AG04450 (cell line): Measurements from ENCODE around the gene GALK1. TPM values are rescaled to one million over a fixed set of nuclear protein-coding genes. Genes with fewer than 3 reads are reported as not detected.

Experiments used
- CTCF ChIA-PET: fragments of 300-600, 350-600 bp; formaldehyde crosslinking; extraction: SDS; loops from one replicate; lab custom pipeline; 2022; ENCODE audit warnings: antibody characterized with exemption, inconsistent platforms; lab: Charles Lee
- POLR2A ChIA-PET: fragments of 350-600 bp; formaldehyde crosslinking; extraction: SDS; loops from one replicate; lab custom pipeline; 2021; ENCODE audit warnings: antibody characterized with exemption, inconsistent platforms; lab: Yijun Ruan, JAX
- DNase-seq: peaks from one replicate; pipeline ENCODE4 v3.0.0-alpha.2; 2011; ENCODE audit warnings: low read depth, low spot score
- H3K27ac ChIP-seq: one replicate; pipeline ENCODE4 v1.5.1; 2012; ENCODE audit warnings: low read depth, low read length, control low read depth
- H3K27me3 ChIP-seq: one replicate; pipeline ENCODE4 v1.6.0; 2012; ENCODE audit warnings: low read length; ENCODE audit not compliant: control insufficient read depth, insufficient read depth
- H3K4me3 ChIP-seq: 2 replicates; pipeline ENCODE4 v1.5.1; 2011; ENCODE audit warnings: mild to moderate bottlenecking, low read depth, low read length, control low read depth
- H3K9me3 ChIP-seq: 2 replicates; pipeline ENCODE4 v1.5.1; 2012; ENCODE audit warnings: low read length; ENCODE audit not compliant: control insufficient read depth, insufficient read depth
- CTCF ChIP-seq: IDR thresholded peaks from 2 replicates; pipeline ENCODE4 v1.5.1; 2011; ENCODE audit warnings: low read depth, low read length, control low read depth, inconsistent platforms
- polyA minus RNA-seq: library from RNA; depleted of rRNA, polyadenylated mRNA; stranded (reverse); fragments of >200 nt; gene quantifications from 2 replicates; pipeline ENCODE4 v1.2.3, GENCODE V29; 2011; rRNA and poly(A)+ RNA removed
- polyA plus RNA-seq: library from polyadenylated mRNA; depleted of rRNA; stranded (reverse); fragments of >200 nt; gene quantifications from 2 replicates; pipeline ENCODE4 v1.2.3, GENCODE V29; 2011; rRNA removed

GALK1 gene
- polyA plus RNA-seq (12.4 and 16.8 TPM in 2 replicates), polyA minus RNA-seq (9.2 and 17.0 TPM in 2 replicates)

- H3K4me3 ChIP-seq, result peak within 1 kb of the TSS; percentile 70
- no peaks in the 10 kb centered on the region; the same call in 1 of the 2 replicates for H3K9me3 ChIP-seq
- peaks cover 4% of the 10 kb centered on the region for H3K27me3 ChIP-seq
- peak within 1 kb of the TSS; percentile 31 for H3K27ac ChIP-seq
- ChIA-PET CTCF (interaction anchor here (0.8 to 4.8 kb wide), 12 partner anchors 9 to 132 kb away, joined by 3 to 38 read pairs (median 6); partner anchors contain the start of gene SMIM5), POLR2A (interaction anchor here (0.7 to 4.8 kb wide), 6 partner anchors 10 to 337 kb away, joined by 3 to 53 read pairs (median 8); a partner anchor contains a TSS)
- no peak for DNase-seq
- TF ChIP-seq CTCF, result peak; percentile 65
Observed at GRCh38 chr17:75764711-75765421, at the start of gene GALK1. Gene GALK1 (minus strand): TSS chr17:75765192. CDS start chr17:75765136, 56 bp downstream.

- TF ChIP-seq CTCF, result no peak
- H3K27ac ChIP-seq, result no peak overlapping the region
- ChIA-PET POLR2A (interaction anchor here (1.2 kb wide), 1 partner anchor 34 kb away, joined by 3 read pairs; no protein-coding TSS in a partner anchor), CTCF (interaction anchor here (2.3 kb wide), 1 partner anchor 13 kb away, joined by 12 read pairs; no protein-coding TSS in a partner anchor)
- no peak overlapping the region for H3K4me3 ChIP-seq
- no peaks in the 10 kb centered on the region; the same call in 1 of the 2 replicates for H3K9me3 ChIP-seq
- no peak for DNase-seq
- H3K27me3 ChIP-seq, result no peaks in the 10 kb centered on the region
Observed at GRCh38 chr17:75814021-75814395, 49.0 kb upstream of the GALK1 start.

GRCh38 chr17:75813081-75814020 is 48.4 kb upstream of the GALK1 start:
- CTCF ChIA-PET, result no interaction called here
- no peak overlapping the region for H3K4me3 ChIP-seq
- H3K27me3 ChIP-seq, result no peaks in the 10 kb centered on the region
- POLR2A ChIA-PET, result interaction anchor here (1.2 to 1.6 kb wide), 2 partner anchors 29 to 33 kb away, joined by 3 to 10 read pairs; partner anchors contain the start of gene UNK
- no peak overlapping the region for H3K27ac ChIP-seq
- H3K9me3 ChIP-seq, result no peaks in the 10 kb centered on the region; the same call in 1 of the 2 replicates
- no peak for TF ChIP-seq CTCF
- DNase-seq, result no peak

GRCh38 chr17:75812096-75813013 is 47.4 kb upstream of the GALK1 start:
- POLR2A ChIA-PET, result interaction anchor here (1.2 to 1.6 kb wide), 2 partner anchors 28 to 32 kb away, joined by 3 to 10 read pairs; partner anchors contain the start of gene UNK
- H3K4me3 ChIP-seq, result no peak overlapping the region
- CTCF ChIA-PET, result no interaction called here
- TF ChIP-seq CTCF, result no peak; the same call in 1 of the 2 replicates
- no peak overlapping the region for H3K27ac ChIP-seq
- no peak for DNase-seq
- H3K27me3 ChIP-seq, result no peaks in the 10 kb centered on the region
- no peaks in the 10 kb centered on the region; the same call in 1 of the 2 replicates for H3K9me3 ChIP-seq
